GM19025 (cell line): ENCODE results near the gene ACTN4.

ENCODE experiments used
- ATAC-seq: cut with Tn5 transposase; IDR thresholded peaks from one replicate; pipeline ENCODE4 v1.9.1; 2021; ENCODE audit warnings: mild to moderate bottlenecking, low read depth, moderate library complexity; ENCODE audit not compliant: unreplicated experiment

ACTN4 gene

DNA sequence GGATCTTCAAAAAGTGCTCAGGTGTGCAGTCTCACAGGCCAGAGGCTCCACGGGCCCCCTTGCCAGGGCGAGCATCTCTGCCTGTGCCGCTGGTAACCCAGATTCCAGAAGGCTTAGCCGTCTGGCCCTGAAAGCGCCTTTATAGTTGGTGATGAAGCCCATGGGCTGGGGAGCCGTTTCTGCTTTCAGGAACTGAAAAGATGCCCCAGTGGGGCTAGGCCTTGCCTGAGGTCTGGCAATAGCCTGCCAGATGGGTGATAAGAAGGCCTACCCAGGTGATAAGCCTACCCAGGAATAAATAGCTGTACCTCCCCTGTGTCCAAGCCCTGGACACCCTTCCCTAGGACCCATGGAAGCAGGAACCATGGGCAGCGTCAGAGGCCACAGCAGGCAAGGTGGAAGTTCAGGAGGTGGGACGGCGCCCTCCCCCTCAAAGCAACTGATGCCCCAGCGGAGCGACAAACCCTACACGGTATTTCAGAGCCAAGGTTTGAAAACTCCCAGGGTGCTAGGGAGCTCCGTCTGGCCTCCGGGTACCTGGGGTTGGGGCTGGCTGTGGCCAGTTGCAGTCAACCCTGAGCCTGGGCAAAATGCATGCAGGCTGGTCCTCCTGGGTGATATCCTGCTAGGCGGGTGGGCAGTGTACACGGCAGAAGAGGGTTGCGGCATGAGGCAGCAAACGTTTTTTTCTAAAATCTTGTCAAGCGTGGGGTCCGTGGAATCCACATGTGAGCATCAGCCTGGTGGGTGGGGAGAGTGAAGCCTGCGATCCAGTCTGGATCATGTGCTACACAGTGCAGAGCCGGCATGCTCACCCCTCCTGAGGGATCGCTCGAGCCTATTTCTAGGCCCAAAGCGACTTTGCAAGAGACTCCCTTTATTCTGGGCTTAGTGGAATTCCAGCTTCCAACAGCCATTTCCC lies 45.3 kb downstream of the ACTN4 start:
- no peak for ATAC-seq

- no peak for ATAC-seq
Observed at GRCh38 chr19:38693380-38694223, 46.2 kb downstream of the ACTN4 start.

DNA sequence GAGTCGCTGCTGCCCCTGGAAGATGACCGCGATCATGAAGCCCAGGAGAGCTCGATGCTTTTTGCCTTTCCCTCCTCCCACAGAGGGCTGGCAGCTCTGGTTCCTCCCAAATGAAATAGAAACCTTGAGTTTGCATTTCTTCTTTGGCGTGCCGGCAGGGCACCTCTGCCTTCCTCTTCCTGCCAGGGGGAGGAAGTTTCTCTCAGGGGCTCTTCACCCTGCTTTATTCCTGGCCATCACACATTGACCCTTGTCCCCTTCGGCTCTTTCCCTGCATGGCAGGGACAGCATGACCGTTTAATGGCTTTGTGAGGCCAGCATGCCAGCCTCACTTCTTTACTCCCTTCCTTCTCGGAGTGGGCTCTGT lies 47.9 kb downstream of the ACTN4 start:
- ATAC-seq: no peak

DNA sequence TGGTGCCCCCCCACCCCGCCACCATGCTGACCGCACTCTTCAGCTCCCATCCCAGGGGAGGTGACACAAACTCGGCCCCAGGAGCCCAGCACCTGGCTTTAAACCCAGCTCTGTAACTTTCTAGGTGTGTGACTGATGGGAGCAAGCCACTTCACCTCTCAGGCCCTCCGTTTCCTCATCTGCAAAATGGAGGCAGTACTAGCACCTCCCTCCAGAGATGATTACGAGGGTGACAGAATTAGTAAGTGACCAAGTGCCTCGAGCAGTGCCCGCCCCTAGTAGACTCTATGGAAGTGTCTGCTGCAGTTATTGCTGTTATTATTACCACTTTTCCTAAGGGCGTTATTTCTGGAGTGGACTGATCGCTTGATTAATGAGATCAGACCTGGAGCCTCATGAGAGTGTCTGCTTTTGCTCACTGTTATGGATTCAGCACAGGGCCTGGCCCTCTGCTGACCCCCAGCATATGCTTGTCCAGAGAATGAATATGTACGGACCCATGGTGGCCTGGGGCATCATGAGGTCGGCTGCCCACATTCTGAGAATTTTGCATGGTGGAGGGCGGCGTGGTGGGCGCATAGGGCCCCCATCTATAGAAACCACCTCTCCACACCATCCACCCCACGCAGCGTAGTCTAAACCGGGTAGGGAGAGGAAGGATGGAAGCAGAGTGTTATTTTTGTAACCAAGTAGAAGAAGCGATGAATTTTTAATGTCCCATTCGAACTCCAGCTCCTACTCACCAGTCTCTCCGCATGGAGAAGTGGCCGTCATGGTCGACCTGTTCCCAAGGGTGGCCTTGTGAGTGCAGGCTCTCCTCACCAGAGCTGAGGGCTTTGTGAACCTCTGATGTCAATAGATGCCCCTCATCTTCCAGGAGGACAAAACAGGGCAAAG lies 48.6 kb downstream of the ACTN4 start:
- ATAC-seq: no peak

- ATAC-seq: no peak
Observed at GRCh38 chr19:38696729-38697055, 49.2 kb downstream of the ACTN4 start.

DNA sequence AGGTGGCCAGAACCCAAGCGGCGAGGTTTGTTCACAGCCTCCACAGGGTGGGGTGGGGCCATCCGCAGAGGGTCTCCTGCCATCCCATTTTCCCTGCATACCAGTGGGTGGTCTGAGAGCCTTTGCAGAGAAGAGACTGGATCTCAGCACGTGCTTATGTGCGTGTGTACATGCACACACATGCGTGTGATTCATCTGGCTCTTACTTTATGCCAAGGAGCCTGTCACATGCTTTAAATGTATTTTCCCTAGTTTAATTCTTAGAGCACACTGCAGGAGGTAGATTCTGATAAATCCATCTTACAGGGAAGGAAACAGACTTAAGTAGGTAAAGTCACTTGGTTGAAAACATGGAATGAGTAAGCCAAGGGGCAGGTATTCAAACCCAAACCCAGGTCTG lies 49.7 kb downstream of the ACTN4 start:
- ATAC-seq: no peak

DNA sequence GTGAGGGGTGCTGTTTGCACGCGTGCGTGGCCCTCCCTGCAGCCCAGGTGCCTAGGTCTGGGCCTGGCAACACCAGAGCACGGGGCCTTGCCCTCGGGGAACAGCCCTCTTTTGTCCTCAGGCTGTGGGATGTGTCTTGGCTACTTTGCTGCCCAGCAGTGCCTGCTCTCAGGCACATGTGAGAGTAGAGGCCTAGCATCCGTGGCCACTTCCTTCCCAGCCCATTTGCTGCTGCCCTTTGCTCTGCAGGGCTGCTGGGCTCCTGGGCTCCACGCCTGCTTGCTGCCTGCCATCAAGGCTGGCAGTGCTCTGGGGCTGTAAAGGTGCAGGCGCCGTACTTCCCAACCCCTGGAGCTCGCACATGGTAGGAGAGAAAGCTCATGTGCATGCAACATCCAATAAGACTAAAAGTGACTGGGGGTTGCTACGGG lies 50.2 kb downstream of the ACTN4 start:
- ATAC-seq: no peak

DNA sequence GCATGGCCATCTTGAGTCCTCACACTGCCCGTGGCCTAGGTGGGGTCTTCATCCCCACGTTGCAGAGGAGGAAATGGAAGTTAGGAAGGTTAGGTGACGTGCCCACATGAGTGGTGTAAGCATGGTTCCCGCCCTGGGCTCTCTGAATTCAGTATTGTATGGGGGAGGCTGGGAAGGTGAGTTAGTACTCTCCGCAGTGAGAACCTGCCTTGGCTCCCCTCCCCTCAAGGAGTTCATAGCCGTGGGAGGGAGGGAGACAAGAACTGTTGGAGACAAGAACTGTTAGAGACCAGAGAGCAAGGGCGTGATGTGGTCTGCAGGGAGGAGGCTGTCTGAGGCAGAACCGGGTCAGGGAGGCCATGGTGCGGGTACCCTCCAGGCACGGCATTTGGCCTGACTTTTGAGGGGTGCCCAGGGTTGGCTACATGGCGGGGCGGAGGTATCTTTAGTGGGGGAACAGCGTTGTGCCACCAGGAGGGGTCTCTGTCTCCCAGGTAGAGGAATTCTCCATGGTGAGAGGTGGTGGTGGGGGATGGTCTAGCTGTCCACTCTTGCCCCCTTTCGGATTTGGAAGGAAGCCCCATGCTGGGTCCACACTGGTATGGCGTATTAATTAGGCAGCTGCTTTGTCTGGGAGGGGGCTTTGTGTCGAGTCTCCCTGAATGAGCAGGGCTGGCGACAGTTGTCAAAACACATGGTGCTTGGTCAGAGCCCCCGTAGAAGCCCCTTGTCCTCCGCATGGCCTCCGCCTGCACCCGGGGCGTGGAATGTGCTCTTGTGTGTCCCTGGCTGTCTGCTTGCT lies 51.0 kb downstream of the ACTN4 start:
- no peak for ATAC-seq

- ATAC-seq: no peak
Observed at GRCh38 chr19:38699027-38699346, 51.5 kb downstream of the ACTN4 start.

GRCh38 chr19:38699647-38700349 lies 52.3 kb downstream of the ACTN4 start:
- no peak for ATAC-seq

DNA sequence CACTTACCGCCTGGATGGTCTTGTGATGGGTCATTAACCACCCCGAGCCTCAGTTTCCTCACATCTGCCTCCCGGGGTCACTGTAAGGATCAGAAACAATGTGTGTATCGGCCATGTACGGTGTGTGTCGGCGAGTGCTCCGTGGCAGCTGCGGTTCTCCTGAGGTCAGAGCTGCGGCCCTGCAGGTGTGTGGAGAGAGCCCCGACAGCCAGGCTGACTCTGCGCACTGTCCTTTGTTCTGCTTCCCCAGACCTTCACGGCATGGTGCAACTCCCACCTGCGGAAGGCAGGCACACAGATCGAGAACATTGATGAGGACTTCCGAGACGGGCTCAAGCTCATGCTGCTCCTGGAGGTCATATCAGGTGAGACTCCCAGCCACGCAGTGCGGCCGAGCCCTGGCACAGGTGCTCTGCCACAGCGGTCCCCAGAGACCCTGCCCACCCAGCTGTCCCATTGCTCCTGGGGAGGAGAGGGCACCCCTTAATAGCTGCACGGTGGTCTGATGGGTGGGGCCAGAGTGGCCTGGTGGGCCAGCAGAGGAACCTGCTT lies 53.0 kb downstream of the ACTN4 start:
- no peak for ATAC-seq

DNA sequence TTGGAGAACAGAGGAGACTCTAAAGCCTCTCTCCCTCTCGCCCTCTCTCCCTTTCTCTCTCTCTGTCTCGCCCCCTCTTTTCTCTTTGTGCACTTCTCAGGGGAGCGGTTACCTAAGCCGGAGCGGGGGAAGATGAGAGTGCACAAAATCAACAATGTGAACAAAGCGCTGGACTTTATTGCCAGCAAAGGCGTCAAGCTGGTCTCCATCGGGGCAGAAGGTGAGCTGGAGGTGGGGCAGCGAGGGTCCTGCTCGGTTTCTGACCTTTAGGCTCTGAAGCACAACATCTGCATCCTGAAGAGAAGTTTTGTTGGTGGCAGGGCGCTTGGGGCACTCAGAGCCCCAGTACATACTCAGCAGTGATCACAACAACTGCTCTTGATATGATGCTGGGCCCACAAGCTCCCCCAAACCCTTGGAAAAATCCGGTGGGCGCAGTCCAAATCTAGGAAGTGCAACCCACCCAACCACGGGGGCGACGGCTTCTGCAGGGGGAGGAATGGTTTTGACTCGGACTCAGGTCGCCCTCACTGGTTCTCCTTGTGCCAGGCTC lies 53.5 kb downstream of the ACTN4 start:
- no peak for ATAC-seq

GRCh38 chr19:38701455-38702063 lies 54.1 kb downstream of the ACTN4 start:
- ATAC-seq: no peak

DNA sequence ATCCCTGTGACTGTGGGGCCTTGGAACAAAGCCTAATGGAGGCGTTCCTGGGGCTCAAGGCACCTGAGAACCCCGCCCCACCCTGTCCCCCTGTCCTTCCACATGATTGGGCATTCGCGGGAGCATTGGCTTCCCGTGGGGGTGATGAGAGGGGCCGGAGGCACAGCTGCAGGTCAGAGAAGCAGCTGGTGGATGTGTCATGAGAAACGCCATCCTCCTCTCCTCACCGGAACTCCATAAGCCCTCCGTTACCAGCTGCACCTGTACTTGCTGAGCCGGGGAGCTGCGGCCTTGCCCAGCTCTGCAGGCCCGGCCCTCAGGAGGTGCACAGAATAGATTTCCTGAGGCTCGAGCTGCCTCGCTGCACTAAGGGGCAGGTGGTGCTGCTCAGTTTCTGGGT lies 54.8 kb downstream of the ACTN4 start:
- no peak for ATAC-seq

DNA sequence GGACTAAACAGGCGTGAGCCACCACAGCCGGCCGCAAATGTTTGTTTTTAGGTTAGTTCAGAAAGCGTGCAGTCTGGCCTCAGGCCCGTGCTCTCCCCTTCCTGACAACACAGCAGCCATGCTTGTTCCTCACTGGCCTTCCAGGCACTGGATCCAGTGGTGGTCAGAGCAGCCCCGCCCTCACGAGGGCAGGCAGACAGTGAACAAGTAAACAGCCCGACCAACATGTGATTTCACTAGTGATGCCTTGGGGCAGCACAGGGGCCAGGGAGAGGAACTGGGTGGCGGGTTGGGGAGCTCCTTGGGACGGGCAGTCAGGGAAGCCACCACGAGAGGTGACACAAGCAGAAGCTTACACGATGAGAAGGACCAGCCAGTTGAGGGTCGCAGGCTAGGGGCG lies 56.1 kb downstream of the ACTN4 start:
- no peak for ATAC-seq

DNA sequence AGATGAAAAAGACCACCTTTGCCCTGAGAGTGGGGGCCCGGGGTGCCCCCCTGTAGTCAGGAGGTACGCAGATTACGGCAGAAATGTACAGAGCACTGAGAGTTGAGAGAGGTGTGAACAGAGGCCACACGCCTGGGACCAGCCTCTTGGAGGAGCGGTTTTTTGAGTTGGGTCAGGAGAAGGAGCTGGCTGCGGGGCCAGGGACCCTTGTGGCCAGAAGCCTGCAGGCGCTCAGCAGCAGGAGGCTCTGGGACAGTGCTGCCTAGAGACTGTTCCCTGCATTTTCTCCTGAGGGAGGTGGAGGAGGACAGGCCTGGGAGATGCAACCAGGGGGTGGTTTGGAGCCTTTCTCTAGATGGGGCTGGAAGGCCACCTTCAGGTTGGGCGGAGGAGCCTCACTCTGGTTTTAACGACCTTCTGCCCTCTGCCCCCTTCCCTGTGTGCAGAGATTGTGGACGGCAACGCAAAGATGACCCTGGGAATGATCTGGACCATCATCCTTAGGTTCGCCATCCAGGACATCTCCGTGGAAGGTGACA lies 57.1 kb downstream of the ACTN4 start:
- no peak for ATAC-seq

DNA sequence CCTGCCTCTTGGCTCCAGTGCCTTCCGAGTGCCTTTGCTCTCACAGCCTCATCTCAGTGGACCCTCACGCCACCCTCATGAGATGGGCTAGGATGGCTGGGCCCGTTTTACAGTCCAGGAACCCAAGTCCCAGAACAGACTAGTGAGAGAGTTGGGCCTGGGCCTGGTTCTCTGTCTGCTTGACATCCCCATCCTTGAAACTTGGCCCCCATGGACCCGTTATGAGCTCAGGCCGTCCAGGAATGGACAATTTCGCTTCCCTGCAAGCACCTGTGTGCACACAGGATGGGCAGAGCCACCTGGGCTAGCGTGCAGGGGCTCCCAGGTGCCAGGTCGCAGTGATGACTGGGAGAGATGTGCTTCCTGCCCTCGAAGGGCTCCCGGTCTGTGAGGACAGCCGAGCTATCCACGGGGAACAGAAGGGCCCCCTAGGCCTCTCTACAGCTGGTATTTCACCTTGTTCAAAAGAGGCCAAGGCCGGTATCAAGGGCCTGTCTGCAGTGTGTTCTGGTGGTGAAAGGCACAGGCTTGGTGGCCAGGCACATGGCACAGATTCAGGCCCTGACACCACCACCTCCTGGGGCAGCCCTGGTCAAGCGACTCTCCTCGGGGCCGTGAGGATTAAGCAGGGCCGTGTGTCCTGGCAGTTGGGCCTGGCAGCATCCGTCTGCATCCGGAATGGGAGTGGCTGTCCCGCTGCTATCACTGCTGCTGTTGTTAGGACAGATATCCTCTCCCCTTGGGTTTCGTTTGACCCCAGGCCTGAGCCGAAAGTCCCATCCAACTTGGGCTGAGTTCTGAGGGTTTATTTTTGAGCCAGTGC lies 58.0 kb downstream of the ACTN4 start:
- no peak for ATAC-seq
